ENCODE measurements around the gene BORCS5. TPM values are rescaled to one million over a fixed set of nuclear protein-coding genes. Genes with fewer than 3 reads are reported as not detected.

BORCS5 gene
- total RNA-seq, 4 donors from 2014 or later, result 0.51 to 87.1 (median 17.9) TPM

DNA sequence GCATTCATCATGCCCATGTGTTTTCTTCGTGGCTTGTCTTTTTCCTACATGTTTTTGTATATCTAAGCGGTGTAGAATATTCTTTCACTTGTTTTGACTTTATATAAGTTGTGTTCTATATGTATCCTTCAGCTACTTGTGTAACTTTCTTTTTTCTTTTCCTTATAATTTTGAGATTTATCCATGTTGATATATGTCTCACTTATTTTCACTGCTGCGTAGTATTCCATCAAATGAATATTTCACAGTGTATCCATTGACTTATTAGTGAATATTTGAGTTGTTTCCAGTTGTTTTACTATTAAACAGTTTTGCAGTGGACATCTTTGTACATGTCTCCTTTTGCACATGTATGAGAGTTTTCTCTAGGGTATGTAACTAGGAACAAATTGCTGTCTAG lies 43.9 kb downstream of the BORCS5 start:
- Histone ChIP-seq H3K4me1 (peaks cover 1 to 17% of the 10 kb centered on the region in 2 donors), H3K4me3 (no peak overlapping the region), H3K36me3 (no peaks in the 10 kb centered on the region), H3K27me3 (no peaks in the 10 kb centered on the region), H3K27ac (peak overlapping the region; percentile 92 to 98), H3K9me3 (no peaks in the 10 kb centered on the region)
- no peak for DNase-seq
- TF ChIP-seq POLR2A (IDR thresholded peaks at IDR 0.05) (no peak), CTCF (IDR thresholded peaks at IDR 0.05) (no peak)
- intact Hi-C loops (cut with DNase I; ENCODE audit: low total_unique reads), result no loop called here

DNA sequence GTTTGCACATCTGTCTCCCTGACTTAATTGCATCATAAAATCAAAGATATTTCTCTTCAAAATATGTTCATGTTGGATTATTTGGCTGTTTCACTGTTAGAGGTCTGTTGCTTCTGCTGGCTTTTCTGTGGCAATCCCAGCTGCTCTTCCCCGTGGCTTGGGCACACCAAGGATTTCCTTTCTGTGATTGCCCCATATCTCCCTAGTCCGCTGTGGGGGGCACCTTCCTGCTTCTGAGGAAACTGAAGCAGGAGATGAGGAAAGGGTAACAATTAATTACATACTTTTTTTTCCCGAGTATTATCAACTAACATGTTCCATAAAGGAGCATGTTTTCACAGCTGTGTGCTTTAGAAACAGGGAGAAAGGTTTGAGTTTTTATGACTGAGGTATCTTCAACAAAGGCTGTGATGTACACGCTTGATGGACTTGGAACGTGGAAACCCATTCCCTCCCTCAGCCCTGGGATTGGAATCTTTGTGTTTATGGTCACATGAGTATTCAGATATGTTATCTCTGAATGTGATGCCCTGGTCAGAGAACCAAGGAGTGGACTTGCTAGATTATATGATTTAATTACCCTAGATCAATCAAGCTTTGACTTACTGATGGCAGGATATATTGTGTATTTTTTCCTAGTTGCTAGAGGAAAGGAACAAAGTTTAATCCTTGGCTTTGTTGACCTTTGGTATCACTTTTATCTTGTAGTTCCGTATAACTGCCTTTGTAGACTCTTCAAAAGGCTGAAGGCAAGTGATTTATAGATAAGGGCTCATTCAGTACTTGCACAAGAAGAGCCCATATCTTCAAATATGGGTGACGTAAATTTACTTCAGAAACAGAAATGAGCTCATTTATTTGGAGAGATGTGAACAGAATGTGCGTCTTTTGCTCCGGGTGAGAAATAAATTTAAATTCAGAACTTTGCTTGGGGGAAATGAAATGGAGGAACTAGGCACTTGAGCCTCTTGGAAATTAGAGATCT lies 46.7 kb downstream of the BORCS5 start:
- DNase-seq, result peak in 1 of 2 donors; percentile 44
- intact Hi-C loops (cut with DNase I; ENCODE audit: low total_unique reads), result no loop called here
- no peaks in the 10 kb centered on the region for H3K9me3 ChIP-seq
- H3K36me3 ChIP-seq, result no peaks in the 10 kb centered on the region
- TF ChIP-seq CTCF (IDR thresholded peaks at IDR 0.05) (no peak), POLR2A (IDR thresholded peaks at IDR 0.05) (no peak)
- peak overlapping the region; percentile 70 to 71 for H3K27ac ChIP-seq
- H3K27me3 ChIP-seq, result no peaks in the 10 kb centered on the region
- peaks cover 4 to 8% of the 10 kb centered on the region in 2 donors for H3K4me1 ChIP-seq
- no peak overlapping the region for H3K4me3 ChIP-seq

DNA sequence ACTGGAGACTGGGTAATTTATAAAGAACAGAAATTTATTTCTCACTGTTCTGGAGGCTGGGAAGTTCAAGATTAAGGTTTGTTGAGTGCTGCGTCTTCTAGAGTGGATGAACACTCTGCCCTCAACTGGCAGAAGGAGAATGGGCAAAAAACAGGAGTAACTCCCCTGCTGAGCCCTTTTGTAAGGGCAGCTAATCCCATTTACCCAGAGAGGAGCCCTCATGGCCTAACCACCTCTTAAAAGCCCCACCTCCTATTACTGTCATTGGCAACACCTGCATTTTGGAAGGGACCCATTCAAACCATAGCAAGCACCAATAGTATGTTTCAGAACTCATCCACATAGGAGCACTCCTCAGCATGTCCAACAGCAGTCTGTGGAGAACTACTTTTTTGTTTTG lies 47.4 kb downstream of the BORCS5 start:
- no peaks in the 10 kb centered on the region for H3K27me3 ChIP-seq
- peak overlapping the region; percentile 70 to 71 for H3K27ac ChIP-seq
- intact Hi-C loops (cut with DNase I; ENCODE audit: low total_unique reads), result no loop called here
- H3K4me3 ChIP-seq, result no peak overlapping the region
- peaks cover 4 to 5% of the 10 kb centered on the region in 2 donors for H3K4me1 ChIP-seq
- no peaks in the 10 kb centered on the region for H3K9me3 ChIP-seq
- H3K36me3 ChIP-seq, result no peaks in the 10 kb centered on the region
- no peak for TF ChIP-seq POLR2A (IDR thresholded peaks at IDR 0.05)
- no peak for TF ChIP-seq CTCF (IDR thresholded peaks at IDR 0.05)
- no peak for DNase-seq

GRCh38 chr12:12405882-12406281 lies 49.0 kb downstream of the BORCS5 start:
- intact Hi-C loops (cut with DNase I; ENCODE audit: low total_unique reads), result no loop called here
- no peaks in the 10 kb centered on the region for H3K9me3 ChIP-seq
- peak; percentile 21 to 27 for DNase-seq
- TF ChIP-seq CTCF (IDR thresholded peaks at IDR 0.05), result no peak
- TF ChIP-seq POLR2A (IDR thresholded peaks at IDR 0.05), result no peak
- H3K4me1 ChIP-seq, result peaks cover 4 to 5% of the 10 kb centered on the region in 2 donors
- H3K4me3 ChIP-seq, result no peak overlapping the region
- H3K36me3 ChIP-seq, result no peaks in the 10 kb centered on the region
- no peaks in the 10 kb centered on the region for H3K27me3 ChIP-seq
- peak overlapping the region; percentile 33 to 35 for H3K27ac ChIP-seq

DNA sequence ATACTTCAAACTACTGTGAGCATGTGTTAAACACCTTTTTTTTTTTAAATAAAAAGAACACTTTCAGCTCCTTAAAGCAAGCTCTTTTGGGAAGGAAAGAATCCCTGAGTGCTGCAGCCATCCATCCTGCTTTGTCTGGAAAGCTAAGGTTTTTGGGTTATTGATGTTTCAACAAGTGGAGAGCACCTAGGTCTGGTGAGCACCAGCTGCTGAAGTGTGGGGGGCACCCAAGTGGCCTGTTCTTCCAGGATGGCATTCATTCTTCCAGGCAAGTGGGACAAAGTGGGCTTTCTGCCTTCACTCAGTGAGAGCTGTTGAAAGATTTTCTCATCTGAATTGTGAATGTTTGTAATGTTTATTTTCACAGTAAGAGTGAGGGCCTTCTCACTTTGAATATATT lies 49.9 kb downstream of the BORCS5 start:
- intact Hi-C loops (cut with DNase I; ENCODE audit: low total_unique reads), result no loop called here

More for the DNA sequence above, 49.9 kb downstream of the BORCS5 start:
- peaks cover 4 to 5% of the 10 kb centered on the region in 2 donors for H3K4me1 ChIP-seq
- no peaks in the 10 kb centered on the region for H3K27me3 ChIP-seq
- no peak overlapping the region for H3K4me3 ChIP-seq
- H3K9me3 ChIP-seq, result no peaks in the 10 kb centered on the region
- TF ChIP-seq POLR2A (IDR thresholded peaks at IDR 0.05), result no peak
- no peak for TF ChIP-seq CTCF (IDR thresholded peaks at IDR 0.05)
- no peaks in the 10 kb centered on the region for H3K36me3 ChIP-seq
- H3K27ac ChIP-seq, result no peak overlapping the region
- DNase-seq, result no peak

Measured in uterus (tissue), 4 donors.